OCI-LY1 (cell line): ENCODE results near the gene PDE6B.
A peak's percentile ranks its signal among the peaks of the same experiment; 100 is the strongest.

ENCODE experiments used
- EZH2 ChIP-seq: fragments of 200-600 bp; sonication (generic), shearing (Covaris generic); IDR thresholded peaks from 2 replicates; pipeline ENCODE4 v1.8.0; 2017; ENCODE audit warnings: borderline replicate concordance, mixed run types, mild to moderate bottlenecking, antibody characterized with exemption, low read length, moderate library complexity, mixed read lengths
- TF ChIP-seq, protein P1 (sequence below): fragments of 200-600 bp; sonication (generic), shearing (Covaris generic); IDR thresholded peaks from 2 replicates; pipeline ENCODE4 v1.5.1; 2017; ENCODE audit warnings: mild to moderate bottlenecking, antibody characterized with exemption, low read length, moderate library complexity, mixed read lengths

- TF ChIP-seq, protein P1, sequence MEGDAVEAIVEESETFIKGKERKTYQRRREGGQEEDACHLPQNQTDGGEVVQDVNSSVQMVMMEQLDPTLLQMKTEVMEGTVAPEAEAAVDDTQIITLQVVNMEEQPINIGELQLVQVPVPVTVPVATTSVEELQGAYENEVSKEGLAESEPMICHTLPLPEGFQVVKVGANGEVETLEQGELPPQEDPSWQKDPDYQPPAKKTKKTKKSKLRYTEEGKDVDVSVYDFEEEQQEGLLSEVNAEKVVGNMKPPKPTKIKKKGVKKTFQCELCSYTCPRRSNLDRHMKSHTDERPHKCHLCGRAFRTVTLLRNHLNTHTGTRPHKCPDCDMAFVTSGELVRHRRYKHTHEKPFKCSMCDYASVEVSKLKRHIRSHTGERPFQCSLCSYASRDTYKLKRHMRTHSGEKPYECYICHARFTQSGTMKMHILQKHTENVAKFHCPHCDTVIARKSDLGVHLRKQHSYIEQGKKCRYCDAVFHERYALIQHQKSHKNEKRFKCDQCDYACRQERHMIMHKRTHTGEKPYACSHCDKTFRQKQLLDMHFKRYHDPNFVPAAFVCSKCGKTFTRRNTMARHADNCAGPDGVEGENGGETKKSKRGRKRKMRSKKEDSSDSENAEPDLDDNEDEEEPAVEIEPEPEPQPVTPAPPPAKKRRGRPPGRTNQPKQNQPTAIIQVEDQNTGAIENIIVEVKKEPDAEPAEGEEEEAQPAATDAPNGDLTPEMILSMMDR: peak; percentile 10; the same call in 1 of the 2 replicates
- TF ChIP-seq EZH2: no peak
Observed at GRCh38 chr4:663438-664428, 38.4 kb downstream of the PDE6B start.
